ENCODE measurements around the gene SSR1.
"Not testable (repeated sequence)": the region's sequence is repeated elsewhere in the genome, so short reads cannot be mapped to it uniquely, and the experiment has no call there.

Gene SSR1

GRCh38 chr6:7323074-7323473 lies 10.1 kb upstream of the SSR1 start:
- intact Hi-C loops (cut with DNase I) = no loop called here
- no peak for DNase-seq

GRCh38 chr6:7321866-7322265 lies 8.9 kb upstream of the SSR1 start:
- DNase-seq; intact Hi-C loops (cut with DNase I): not testable (repeated sequence)

GRCh38 chr6:7319406-7319805 lies 6.4 kb upstream of the SSR1 start:
- intact Hi-C loops (cut with DNase I) = not testable (repeated sequence)

GRCh38 chr6:7317538-7317937 lies 4.5 kb upstream of the SSR1 start:
- intact Hi-C loops (cut with DNase I) = no loop called here

More at GRCh38 chr6:7319406-7319805, 6.4 kb upstream of the SSR1 start:
- not testable (repeated sequence) for DNase-seq

GRCh38 chr6:7316658-7317533 lies 3.9 kb upstream of the SSR1 start:
- intact Hi-C loops (cut with DNase I) = no loop called here
- DNase-seq = no peak

More at GRCh38 chr6:7317538-7317937, 4.5 kb upstream of the SSR1 start:
- no peak for DNase-seq

- intact Hi-C loops (cut with DNase I) = no loop called here
- DNase-seq = no peak
Measured at GRCh38 chr6:7315948-7316365, 3.0 kb upstream of the SSR1 start.

GRCh38 chr6:7315087-7315947 lies 2.3 kb upstream of the SSR1 start:
- DNase-seq; intact Hi-C loops (cut with DNase I): not testable (repeated sequence)

- DNase-seq = no peak
- intact Hi-C loops (cut with DNase I) = loop anchor here (5.0 kb wide), 1 partner anchor 78 kb away; no protein-coding TSS in a partner anchor
Measured at GRCh38 chr6:7314414-7314813, 1.4 kb upstream of the SSR1 start.

- peak in 9 of 42 donors; percentile 6 to 50 (median 14) for DNase-seq
- intact Hi-C loops (cut with DNase I) = loop anchor here (5.0 kb wide), 1 partner anchor 79 kb away; no protein-coding TSS in a partner anchor
Measured at GRCh38 chr6:7313505-7314165, 636 bp upstream of the SSR1 start.

GRCh38 chr6:7311917-7312615 lies 933 bp downstream of the SSR1 start:
- peak in 3 of 42 donors; percentile 22 to 56 (median 54) for DNase-seq
- intact Hi-C loops (cut with DNase I) = loop anchor here (5.0 kb wide), 1 partner anchor 80 kb away; no protein-coding TSS in a partner anchor

GRCh38 chr6:7311176-7311575 lies 1.8 kb downstream of the SSR1 start:
- intact Hi-C loops (cut with DNase I) = loop anchor here (5.0 kb wide), 1 partner anchor 81 kb away; no protein-coding TSS in a partner anchor
- DNase-seq = no peak

- intact Hi-C loops (cut with DNase I) = no loop called here
Measured at GRCh38 chr6:7309050-7309449, 3.9 kb downstream of the SSR1 start.

GRCh38 chr6:7307533-7307932 lies 5.5 kb downstream of the SSR1 start:
- no peak for DNase-seq
- intact Hi-C loops (cut with DNase I) = no loop called here

More at GRCh38 chr6:7309050-7309449, 3.9 kb downstream of the SSR1 start:
- no peak for DNase-seq

- intact Hi-C loops (cut with DNase I) = no loop called here
- no peak for DNase-seq
Measured at GRCh38 chr6:7304821-7305220, 8.2 kb downstream of the SSR1 start.

- no peak for DNase-seq
- intact Hi-C loops (cut with DNase I) = no loop called here
Measured at GRCh38 chr6:7301702-7302101, 11.3 kb downstream of the SSR1 start.

GRCh38 chr6:7300926-7301325 lies 12.1 kb downstream of the SSR1 start:
- intact Hi-C loops (cut with DNase I) = no loop called here
- no peak for DNase-seq

GRCh38 chr6:7298113-7298512 lies 14.9 kb downstream of the SSR1 start:
- no peak for DNase-seq
- intact Hi-C loops (cut with DNase I) = no loop called here

- intact Hi-C loops (cut with DNase I) = no loop called here
- no peak for DNase-seq
Measured at GRCh38 chr6:7296602-7297001, 16.4 kb downstream of the SSR1 start.

- no peak for DNase-seq
- intact Hi-C loops (cut with DNase I) = no loop called here
Measured at GRCh38 chr6:7295916-7296315, 17.1 kb downstream of the SSR1 start.

All from head of caudate nucleus (tissue), 42 donors.